SK-N-SH (cell line): ENCODE results near the gene ESM1. TPM values are rescaled to one million over a fixed set of nuclear protein-coding genes. Genes with fewer than 3 reads are reported as not detected.

Experiments
- CTCF ChIA-PET: fragments of 300-600, 350-600 bp; formaldehyde crosslinking; extraction: SDS; loops from one replicate; lab custom pipeline; 2021; lab: Yijun Ruan, JAX
- POLR2A ChIA-PET: fragments of 350-600 bp; sonication (Branson Sonifier 250); formaldehyde crosslinking; extraction: SDS; loops from one replicate; lab custom pipeline; 2020; ENCODE audit warnings: antibody characterized with exemption, inconsistent platforms; lab: Yijun Ruan, JAX
- DNase-seq: peaks from one replicate; pipeline ENCODE4 v3.0.0; 2012
- H2AFZ ChIP-seq: fragments of 200-600 bp; sonication (generic); 2 replicates; pipeline ENCODE4 v1.8.1; 2016; ENCODE audit warnings: antibody characterized with exemption, mild to moderate bottlenecking, low read depth
- H3F3A ChIP-seq: fragments of 200-600 bp; sonication (generic); replicated peaks from 2 replicates; pipeline ENCODE3; 2016; ENCODE audit warnings: antibody characterized with exemption, mild to moderate bottlenecking; ENCODE audit not compliant: insufficient read depth
- H3K27ac ChIP-seq, 2 experiments: fragments of 200-500 bp in 1 of 2; fragments of 200-600 bp in 1 of 2; sonication (Bioruptor generic) in 1 of 2; sonication (generic), shearing (Covaris generic) in 1 of 2; 2 replicates each; pipeline versions ENCODE4 v1.5.1 to v1.6.1; 2014 to 2016; ENCODE audit warnings: low read depth in 2 of 2, inconsistent platforms in 1 of 2, low read length in 1 of 2, mild to moderate bottlenecking in 1 of 2, mixed read lengths in 1 of 2
- H3K27me3 ChIP-seq: fragments of 200-600 bp; sonication (generic), shearing (Covaris generic); 2 replicates; pipeline ENCODE4 v1.6.1; 2016; ENCODE audit warnings: mixed run types; ENCODE audit not compliant: insufficient read depth
- H3K36me3 ChIP-seq, 2 experiments: fragments of 200-500 bp in 1 of 2; fragments of 200-600 bp in 1 of 2; sonication (Bioruptor generic) in 1 of 2; sonication (generic) in 1 of 2; replicated peaks in 1 of 2; 2 replicates each; pipeline versions ENCODE3 to v1.5.1; 2014 to 2016; ENCODE audit warnings: low read length in 1 of 2, mild to moderate bottlenecking in 1 of 2; ENCODE audit not compliant: insufficient read depth in 2 of 2, control insufficient read depth in 1 of 2
- H3K4me1 ChIP-seq, 2 experiments: fragments of 200-500 bp in 1 of 2; fragments of 200-600 bp in 1 of 2; sonication (Bioruptor generic) in 1 of 2; sonication (generic), shearing (Covaris generic) in 1 of 2; 2 replicates each; pipeline versions ENCODE4 v1.5.1 to v1.6.1; 2014 to 2016; ENCODE audit warnings: low read depth in 1 of 2, low read length in 1 of 2, mixed run types in 1 of 2; ENCODE audit not compliant: insufficient read depth in 2 of 2, control insufficient read depth in 1 of 2
- H3K4me2 ChIP-seq: fragments of 200-600 bp; sonication (generic), shearing (Covaris generic); 2 replicates; pipeline ENCODE4 v1.6.1; 2017; ENCODE audit warnings: mixed run types
- H3K4me3 ChIP-seq, 2 experiments: fragments of 200-500 bp in 1 of 2; fragments of 200-600 bp in 1 of 2; sonication (Bioruptor generic) in 1 of 2; sonication (generic), shearing (Covaris generic) in 1 of 2; 2 replicates each; pipeline versions ENCODE4 v1.5.1 to v1.8.1; 2014 to 2016; ENCODE audit warnings: low read depth in 2 of 2, inconsistent platforms in 1 of 2, low read length in 1 of 2, mild to moderate bottlenecking in 1 of 2, mixed read lengths in 1 of 2, moderate library complexity in 1 of 2
- H3K79me2 ChIP-seq: fragments of 200-600 bp; sonication (generic); 2 replicates; pipeline ENCODE4 v1.8.1; 2017; ENCODE audit warnings: mild to moderate bottlenecking; ENCODE audit not compliant: insufficient read depth
- H3K9ac ChIP-seq: fragments of 200-600 bp; sonication (generic); 2 replicates; pipeline ENCODE4 v1.6.1; 2017; ENCODE audit warnings: mixed run types
- H3K9me2 ChIP-seq: fragments of 200-600 bp; sonication (generic); 2 replicates; pipeline ENCODE4 v1.6.1; 2017; ENCODE audit warnings: mixed run types
- H3K9me3 ChIP-seq: fragments of 200-600 bp; sonication (generic); 2 replicates; pipeline ENCODE4 v1.6.1; 2017; ENCODE audit warnings: mixed run types, mild to moderate bottlenecking, moderate library complexity
- H4K20me1 ChIP-seq: fragments of 200-600 bp; sonication (generic); 2 replicates; pipeline ENCODE4 v1.6.1; 2017; ENCODE audit warnings: mild to moderate bottlenecking, mixed run types; ENCODE audit not compliant: insufficient read depth
- EP300 ChIP-seq, 2 experiments: IDR thresholded peaks; 2 replicates each; pipeline versions ENCODE4 v1.4.0 to v1.6.1; 2012; ENCODE audit warnings: borderline replicate concordance in 1 of 2, low read depth in 1 of 2, low read length in 1 of 2
- EZH2phosphoT487 ChIP-seq: fragments of 200-600 bp; sonication (generic); IDR thresholded peaks from 2 replicates; pipeline ENCODE4 v1.6.1; 2017; ENCODE audit warnings: low read depth, mixed run types, mild to moderate bottlenecking, antibody characterized with exemption, moderate library complexity, borderline replicate concordance
- GATA2 ChIP-seq: sonication (generic); formaldehyde crosslinking; IDR thresholded peaks from 2 replicates; pipeline ENCODE4 v1.5.0; 2020; ENCODE audit warnings: mild to moderate bottlenecking, missing genetic modification reagents
- JUND ChIP-seq: IDR thresholded peaks from 2 replicates; pipeline ENCODE4 v1.4.0; 2012
- MEF2A ChIP-seq: IDR thresholded peaks from 2 replicates; pipeline ENCODE4 v1.4.0; 2012; ENCODE audit warnings: low read depth, borderline replicate concordance
- POLR2AphosphoS5 ChIP-seq: IDR thresholded peaks from 2 replicates; pipeline ENCODE4 v1.6.1; 2012; ENCODE audit warnings: low read depth, low read length
- RAD21 ChIP-seq: IDR thresholded peaks from 2 replicates; pipeline ENCODE4 v1.6.1; 2012; ENCODE audit warnings: mild to moderate bottlenecking, low read length
- RFX5 ChIP-seq: IDR thresholded peaks from 2 replicates; pipeline ENCODE4 v1.6.1; 2012; ENCODE audit warnings: mild to moderate bottlenecking, improper control_type of control experiment, low read length
- SMC3 ChIP-seq: IDR thresholded peaks from 2 replicates; pipeline ENCODE4 v1.6.1; 2012; ENCODE audit warnings: low read depth, low read length, improper control_type of control experiment
- USF2 ChIP-seq: fragments of 150-350 bp; IDR thresholded peaks from 2 replicates; pipeline ENCODE4 v1.6.1; 2017; ENCODE audit warnings: antibody characterized with exemption, low read length, low read depth, borderline replicate concordance
- YY1 ChIP-seq: IDR thresholded peaks from 2 replicates; pipeline ENCODE4 v1.4.0; 2012; ENCODE audit warnings: low read depth, mild to moderate bottlenecking
- ZBTB33 ChIP-seq: IDR thresholded peaks from 2 replicates; pipeline ENCODE4 v1.4.0; 2012; ENCODE audit warnings: low read depth, borderline replicate concordance
- WGBS: methylation state at CpG from one replicate; pipeline ENCODE4 v1.1.6; 2017; ENCODE audit warnings: low lambda C conversion rate; 5-methylcytosine and 5-hydroxymethylcytosine counted together
- polyA plus RNA-seq, 3 experiments: library from polyadenylated mRNA; depleted of rRNA; stranded (reverse); fragments of >200 nt; gene quantifications; 2 replicates each; pipeline ENCODE4 v1.2.3, GENCODE V29; 2012
- TF ChIP-seq, protein P1 (sequence below): IDR thresholded peaks from 2 replicates; pipeline ENCODE4; 2012

Gene ESM1
- polyA plus RNA-seq, 1 of the 3 experiments (the other 2 are of a cell fraction), result 36.5 TPM

DNA sequence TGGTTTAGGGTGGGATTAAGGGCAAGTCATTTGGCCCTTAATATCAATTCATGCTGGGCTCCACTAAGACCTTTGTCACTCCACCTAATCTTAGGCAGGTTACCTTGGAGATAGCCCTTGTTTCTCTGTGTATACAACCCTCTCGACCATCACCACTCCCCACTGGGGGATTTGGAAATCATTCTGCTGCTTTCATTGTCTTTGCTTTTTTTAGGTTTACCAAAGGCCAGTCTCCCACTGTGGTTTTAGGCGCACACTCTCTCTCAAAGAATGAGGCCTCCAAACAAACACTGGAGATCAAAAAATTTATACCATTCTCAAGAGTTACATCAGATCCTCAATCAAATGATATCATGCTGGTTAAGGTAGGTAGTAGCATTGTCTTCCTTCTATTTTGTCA is 44.8 kb upstream of the ESM1 start:
- no peaks in the 10 kb centered on the region for H4K20me1 ChIP-seq
- peaks cover 11% of the 10 kb centered on the region; the same call in 1 of the 2 replicates for H3K27me3 ChIP-seq
- H3K9ac ChIP-seq, result no peak overlapping the region
- H3K4me3 ChIP-seq, result no peak overlapping the region
- DNase-seq, result no peak
- H3K36me3 ChIP-seq, result no peaks in the 10 kb centered on the region
- ChIA-PET POLR2A (no interaction called here), CTCF (no interaction called here)
- no peak for TF ChIP-seq USF2
- no peak for TF ChIP-seq JUND
- no peak for TF ChIP-seq EZH2phosphoT487
- TF ChIP-seq MEF2A, result no peak
- TF ChIP-seq, protein P1, sequence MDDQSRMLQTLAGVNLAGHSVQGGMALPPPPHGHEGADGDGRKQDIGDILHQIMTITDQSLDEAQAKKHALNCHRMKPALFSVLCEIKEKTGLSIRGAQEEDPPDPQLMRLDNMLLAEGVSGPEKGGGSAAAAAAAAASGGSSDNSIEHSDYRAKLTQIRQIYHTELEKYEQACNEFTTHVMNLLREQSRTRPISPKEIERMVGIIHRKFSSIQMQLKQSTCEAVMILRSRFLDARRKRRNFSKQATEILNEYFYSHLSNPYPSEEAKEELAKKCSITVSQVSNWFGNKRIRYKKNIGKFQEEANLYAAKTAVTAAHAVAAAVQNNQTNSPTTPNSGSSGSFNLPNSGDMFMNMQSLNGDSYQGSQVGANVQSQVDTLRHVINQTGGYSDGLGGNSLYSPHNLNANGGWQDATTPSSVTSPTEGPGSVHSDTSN, result no peak
- no peak for TF ChIP-seq ZBTB33
- TF ChIP-seq SMC3, result no peak
- no peak for TF ChIP-seq EP300 (IDR thresholded peaks at IDR 0.05; ENCODE audit: borderline replicate concordance in 1 of 2, low read depth in 1 of 2, low read length in 1 of 2)
- no peak for TF ChIP-seq POLR2AphosphoS5
- TF ChIP-seq RAD21, result no peak
- no peak overlapping the region for H3K27ac ChIP-seq
- H3K4me2 ChIP-seq, result no peak overlapping the region
- H3K79me2 ChIP-seq, result no peaks in the 10 kb centered on the region
- H3F3A ChIP-seq, result no peaks in the 10 kb centered on the region
- H3K4me1 ChIP-seq, result no peaks in the 10 kb centered on the region
- no peak overlapping the region for H2AFZ ChIP-seq
- H3K9me3 ChIP-seq, result no peaks in the 10 kb centered on the region
- H3K9me2 ChIP-seq, result no peaks in the 10 kb centered on the region
- 36% methylated on average over 2 of the region's 2 CpGs for WGBS

GRCh38 chr5:55027595-55027994 is 42.2 kb upstream of the ESM1 start:
- H3F3A ChIP-seq, result no peaks in the 10 kb centered on the region

More at GRCh38 chr5:55027595-55027994, 42.2 kb upstream of the ESM1 start:
- 30% methylated on average over 3 of the region's 3 CpGs for WGBS
- H3K79me2 ChIP-seq, result no peaks in the 10 kb centered on the region
- no peaks in the 10 kb centered on the region for H3K9me3 ChIP-seq
- H3K9me2 ChIP-seq, result no peaks in the 10 kb centered on the region
- CTCF ChIA-PET, result no interaction called here
- H3K9ac ChIP-seq, result no peak overlapping the region
- no peak overlapping the region for H2AFZ ChIP-seq
- no peak overlapping the region for H3K4me3 ChIP-seq
- DNase-seq, result no peak
- no peaks in the 10 kb centered on the region for H3K4me1 ChIP-seq
- H3K36me3 ChIP-seq, result no peaks in the 10 kb centered on the region
- no peaks in the 10 kb centered on the region for H4K20me1 ChIP-seq
- H3K27me3 ChIP-seq, result peaks cover 11% of the 10 kb centered on the region; the same call in 1 of the 2 replicates
- TF ChIP-seq SMC3 (no peak), GATA2 (CRISPR knock-in tag) (no peak), RFX5 (no peak), MEF2A (no peak), YY1 (no peak)
- TF ChIP-seq, all 33 proteins: peak for 0
- Histone ChIP-seq H3K4me2 (no peak overlapping the region), H3K27ac (no peak overlapping the region)
- POLR2A ChIA-PET, result no interaction called here
